GM12878 (cell line): ENCODE results near the gene PAOX. TPM values are rescaled to one million over a fixed set of nuclear protein-coding genes. Genes with fewer than 3 reads are reported as not detected.

Experiments
- ASH2L ChIP-seq: fragments of 300-600, 200-600 bp; sonication (generic); IDR thresholded peaks from 2 replicates; pipeline ENCODE4 v1.6.1; 2017; ENCODE audit warnings: low read depth, mild to moderate bottlenecking, borderline replicate concordance
- ATF7 ChIP-seq: fragments of 450-650 bp; IDR thresholded peaks from 2 replicates; pipeline ENCODE4 v1.6.1; 2016; ENCODE audit warnings: low read depth, mild to moderate bottlenecking
- EZH2 ChIP-seq: IDR thresholded peaks from 2 replicates; pipeline ENCODE4 v1.6.1; 2012; ENCODE audit warnings: low read depth, mild to moderate bottlenecking, control low read depth, inconsistent platforms, low read length, borderline replicate concordance; ENCODE audit not compliant: control insufficient read depth
- NFIC ChIP-seq: IDR thresholded peaks from 2 replicates; pipeline ENCODE4 v1.6.1; 2012; ENCODE audit warnings: low read depth, mild to moderate bottlenecking, inconsistent platforms, low read length, moderate library complexity
- POLR2AphosphoS5 ChIP-seq: IDR thresholded peaks from 2 replicates; pipeline ENCODE4 v1.6.1; 2011; ENCODE audit warnings: mild to moderate bottlenecking, low read length, inconsistent platforms
- POU2F2 ChIP-seq: IDR thresholded peaks from 3 replicates; pipeline ENCODE4 v1.6.1; 2011; ENCODE audit warnings: low read depth, mild to moderate bottlenecking, low read length, borderline replicate concordance
- RBBP5 ChIP-seq: fragments of 200-600 bp; sonication (generic); conservative IDR thresholded peaks from 2 replicates; pipeline ENCODE4 v1.6.1; 2016
- SMAD5 ChIP-seq: IDR thresholded peaks from 2 replicates; pipeline ENCODE4 v1.6.1; 2016; ENCODE audit warnings: antibody characterized with exemption, low read depth
- SUZ12 ChIP-seq: fragments of 200-600 bp; sonication (generic); IDR thresholded peaks from one replicate; pipeline ENCODE4 v1.6.1; 2018; ENCODE audit warnings: antibody characterized with exemption, mild to moderate bottlenecking; ENCODE audit not compliant: unreplicated experiment
- ZNF24 ChIP-seq: fragments of 450-650 bp; IDR thresholded peaks from 2 replicates; pipeline ENCODE4 v1.6.1; 2017; ENCODE audit warnings: antibody characterized with exemption, mild to moderate bottlenecking
- ZZZ3 ChIP-seq: IDR thresholded peaks from 2 replicates; pipeline ENCODE4 v1.6.1; 2011; ENCODE audit warnings: low read depth; ENCODE audit not compliant: control insufficient read depth, insufficient read length
- polyA plus RNA-seq, 11 experiments: library from polyadenylated mRNA; depleted of rRNA in 4 of 11; unstranded in 6 of 11; stranded (reverse) in 5 of 11; fragments of >200 nt; fragmentation: Nextera tagmentation in 4 of 11; fragmentation: Illumina TruSeq in 1 of 11; extraction: Ambion mirVana in 4 of 11; extraction: Trizol in 1 of 11; gene quantifications; 1 replicate in 1 of 11; 2 replicates in 10 of 11; pipeline versions ENCODE4 v1.2.1 to v1.2.3, GENCODE V29; 2011 to 2016; ENCODE audit warnings: inconsistent platforms in 2 of 11, missing spikeins in 2 of 11, low read depth in 1 of 11
- total RNA-seq, 4 experiments: library from RNA; depleted of rRNA in 3 of 4; stranded (reverse); fragments of >200 nt in 3 of 4; fragmentation: Illumina TruSeq in 1 of 4; extraction: Trizol in 1 of 4; gene quantifications; 2 replicates each; pipeline versions ENCODE4 v1.2.1 to v1.2.3, GENCODE V29; 2013 to 2021
- TF ChIP-seq, protein P1 (sequence below): fragments of 450-650 bp; IDR thresholded peaks from 2 replicates; pipeline ENCODE4 v1.6.1; 2016; ENCODE audit warnings: mild to moderate bottlenecking, moderate library complexity, borderline replicate concordance

Gene PAOX
- total and polyA plus RNA-seq, 10 of the 15 experiments (the other 5 are each of a cell fraction or from before 2014, with no cell fraction given) = 1.2 to 22.2 (median 10.5) TPM

GRCh38 chr10:133394064-133394663 lies 15.1 kb downstream of the PAOX start, which contains the start of gene MTG1 (continued):
- TF ChIP-seq POLR2AphosphoS5 = peak; percentile 90
- 0 out of 2 replicates have a peak, but pooled peaks have one; percentile 14 for TF ChIP-seq ATF7
- no peak for TF ChIP-seq ZNF24
- TF ChIP-seq, protein P1, sequence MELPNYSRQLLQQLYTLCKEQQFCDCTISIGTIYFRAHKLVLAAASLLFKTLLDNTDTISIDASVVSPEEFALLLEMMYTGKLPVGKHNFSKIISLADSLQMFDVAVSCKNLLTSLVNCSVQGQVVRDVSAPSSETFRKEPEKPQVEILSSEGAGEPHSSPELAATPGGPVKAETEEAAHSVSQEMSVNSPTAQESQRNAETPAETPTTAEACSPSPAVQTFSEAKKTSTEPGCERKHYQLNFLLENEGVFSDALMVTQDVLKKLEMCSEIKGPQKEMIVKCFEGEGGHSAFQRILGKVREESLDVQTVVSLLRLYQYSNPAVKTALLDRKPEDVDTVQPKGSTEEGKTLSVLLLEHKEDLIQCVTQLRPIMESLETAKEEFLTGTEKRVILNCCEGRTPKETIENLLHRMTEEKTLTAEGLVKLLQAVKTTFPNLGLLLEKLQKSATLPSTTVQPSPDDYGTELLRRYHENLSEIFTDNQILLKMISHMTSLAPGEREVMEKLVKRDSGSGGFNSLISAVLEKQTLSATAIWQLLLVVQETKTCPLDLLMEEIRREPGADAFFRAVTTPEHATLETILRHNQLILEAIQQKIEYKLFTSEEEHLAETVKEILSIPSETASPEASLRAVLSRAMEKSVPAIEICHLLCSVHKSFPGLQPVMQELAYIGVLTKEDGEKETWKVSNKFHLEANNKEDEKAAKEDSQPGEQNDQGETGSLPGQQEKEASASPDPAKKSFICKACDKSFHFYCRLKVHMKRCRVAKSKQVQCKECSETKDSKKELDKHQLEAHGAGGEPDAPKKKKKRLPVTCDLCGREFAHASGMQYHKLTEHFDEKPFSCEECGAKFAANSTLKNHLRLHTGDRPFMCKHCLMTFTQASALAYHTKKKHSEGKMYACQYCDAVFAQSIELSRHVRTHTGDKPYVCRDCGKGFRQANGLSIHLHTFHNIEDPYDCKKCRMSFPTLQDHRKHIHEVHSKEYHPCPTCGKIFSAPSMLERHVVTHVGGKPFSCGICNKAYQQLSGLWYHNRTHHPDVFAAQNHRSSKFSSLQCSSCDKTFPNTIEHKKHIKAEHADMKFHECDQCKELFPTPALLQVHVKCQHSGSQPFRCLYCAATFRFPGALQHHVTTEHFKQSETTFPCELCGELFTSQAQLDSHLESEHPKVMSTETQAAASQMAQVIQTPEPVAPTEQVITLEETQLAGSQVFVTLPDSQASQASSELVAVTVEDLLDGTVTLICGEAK = peak; percentile 82
- TF ChIP-seq EZH2 = no peak
- TF ChIP-seq ASH2L = no peak
- 0 out of 3 replicates have a peak, but pooled peaks have one; percentile 62 for TF ChIP-seq POU2F2
- no peak for TF ChIP-seq ZZZ3
- peak; percentile 26; the same call in 1 of the 2 replicates for TF ChIP-seq SMAD5
- TF ChIP-seq SUZ12 = no peak
- TF ChIP-seq RBBP5 = no peak
- TF ChIP-seq NFIC = no peak
- TF ChIP-seq, all 136 proteins: peak for 66
